ENCODE measurements around the gene SCGB1C1.
"Not testable (repeated sequence)": the region's sequence is repeated elsewhere in the genome, so short reads cannot be mapped to it uniquely, and the experiment has no call there.

SCGB1C1 gene

DNA sequence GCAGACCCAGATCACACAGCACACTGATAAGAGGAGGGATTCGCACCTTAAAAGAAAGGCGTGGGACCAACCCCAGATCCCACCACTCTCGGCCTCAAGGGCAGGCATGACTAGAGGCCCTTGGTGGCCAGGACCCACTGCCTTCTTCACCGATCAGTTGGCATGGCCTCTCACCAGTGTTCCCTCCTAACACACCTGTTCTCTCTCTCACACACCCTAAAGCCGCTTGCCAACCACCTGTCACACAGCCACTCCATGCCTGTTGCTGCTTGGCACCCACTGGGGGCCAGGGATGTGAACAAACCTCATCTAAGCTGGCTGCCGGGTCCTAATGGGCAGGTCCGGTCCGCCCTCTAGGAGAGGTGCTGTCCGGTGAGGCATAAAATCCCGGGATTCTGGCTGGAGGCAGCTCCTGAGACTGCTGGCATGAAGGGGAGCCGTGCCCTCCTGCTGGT, at the start of gene SCGB1C1:
SCGB1C1 (plus strand) TSS at position 405 of the 455 bp plus-strand sequence; CDS start at position 427, 22 bp downstream.
- not testable (repeated sequence) for DNase-seq

DNA sequence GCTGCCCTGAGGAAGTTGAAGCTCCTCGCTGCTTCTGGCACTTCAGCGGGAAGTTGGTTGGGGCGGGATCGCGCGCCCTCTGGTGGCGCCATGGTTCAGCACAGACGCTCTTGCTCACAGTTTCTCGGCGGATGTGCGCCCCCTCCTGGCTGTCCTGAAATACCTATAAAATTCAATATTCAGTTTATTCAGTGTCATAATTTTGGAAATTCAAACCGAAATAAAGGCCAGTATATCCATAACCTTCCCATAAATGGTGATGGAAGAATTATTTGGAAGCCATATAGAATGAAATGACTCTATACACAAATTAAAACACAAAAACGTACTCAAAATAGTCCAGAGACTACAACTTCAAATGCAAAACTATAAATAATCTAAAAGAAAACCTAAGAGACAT, 12.6 kb upstream of the SCGB1C1 start:
- DNase-seq = not testable (repeated sequence)

DNA sequence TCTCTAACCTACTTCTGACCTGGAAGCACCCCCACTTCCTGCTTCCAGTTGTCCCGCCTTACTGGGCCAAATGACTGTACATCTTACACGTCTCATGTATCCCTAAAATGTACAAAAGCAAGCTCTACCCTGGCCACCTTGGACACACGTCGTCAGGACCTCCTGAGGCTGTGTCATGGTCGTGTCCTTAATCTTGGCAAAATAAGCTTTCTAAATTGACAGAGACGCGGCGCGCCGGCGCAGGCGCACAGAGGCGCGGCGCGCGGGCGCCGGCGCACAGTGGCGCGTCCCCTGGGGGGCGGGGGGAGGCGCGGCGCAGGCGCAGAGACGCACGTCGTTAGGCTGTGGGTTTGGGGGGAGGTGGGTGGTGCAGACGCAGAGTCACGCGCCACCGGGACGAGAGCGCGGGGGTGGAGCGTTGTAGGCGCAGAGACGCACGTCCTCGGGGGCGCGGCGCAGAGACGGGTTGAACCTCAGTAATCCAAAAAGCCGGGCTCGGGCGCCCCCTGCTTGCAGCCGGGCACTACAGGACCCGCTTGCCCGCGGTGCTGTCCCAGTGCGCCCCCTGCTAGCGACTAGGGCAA, 3.6 kb upstream of the SCGB1C1 start:
- not testable (repeated sequence) for DNase-seq

DNA sequence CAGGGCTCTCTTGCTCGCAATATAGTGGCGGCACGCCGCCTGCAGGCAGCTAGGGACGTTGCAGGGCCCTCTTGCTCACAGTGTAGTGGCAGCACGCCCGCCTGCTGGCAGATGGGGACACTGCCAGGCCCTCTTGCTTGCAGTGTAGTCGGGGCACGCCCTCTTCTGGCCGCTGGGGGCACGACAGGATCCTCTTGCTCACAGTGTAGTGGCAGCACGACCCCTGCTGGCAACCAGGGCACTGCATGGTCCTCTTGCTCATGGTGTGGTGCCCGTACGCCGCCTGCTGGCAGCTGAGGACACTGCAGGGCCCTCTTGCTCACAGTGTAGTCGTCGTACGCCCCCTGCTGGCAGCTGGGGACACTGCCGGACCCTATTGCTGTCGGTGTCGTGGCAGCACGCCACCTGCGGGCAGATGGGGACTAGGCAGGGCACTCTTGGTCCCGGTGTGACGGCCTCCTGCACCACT, 3.0 kb upstream of the SCGB1C1 start:
- not testable (repeated sequence) for DNase-seq

DNA sequence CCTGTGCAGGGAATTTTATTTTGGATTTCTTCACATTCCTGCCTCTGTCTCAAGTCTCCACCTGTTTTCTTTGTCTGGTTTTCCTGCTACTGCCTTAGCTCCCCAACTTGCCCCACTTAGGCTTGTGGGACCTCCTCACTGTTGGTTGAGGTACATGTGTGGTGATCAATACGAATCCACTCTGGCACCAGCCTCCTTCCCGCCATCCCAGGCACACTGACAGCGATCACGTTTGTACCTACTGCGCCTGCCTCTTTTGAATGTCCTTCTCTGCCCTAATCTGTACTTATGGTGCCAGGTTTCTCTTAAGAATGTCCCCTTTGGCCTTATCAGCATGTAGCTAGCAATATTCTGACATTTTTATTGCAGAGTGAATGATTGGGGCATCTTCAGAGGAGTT, 2.3 kb upstream of the SCGB1C1 start:
- not testable (repeated sequence) for DNase-seq

DNA sequence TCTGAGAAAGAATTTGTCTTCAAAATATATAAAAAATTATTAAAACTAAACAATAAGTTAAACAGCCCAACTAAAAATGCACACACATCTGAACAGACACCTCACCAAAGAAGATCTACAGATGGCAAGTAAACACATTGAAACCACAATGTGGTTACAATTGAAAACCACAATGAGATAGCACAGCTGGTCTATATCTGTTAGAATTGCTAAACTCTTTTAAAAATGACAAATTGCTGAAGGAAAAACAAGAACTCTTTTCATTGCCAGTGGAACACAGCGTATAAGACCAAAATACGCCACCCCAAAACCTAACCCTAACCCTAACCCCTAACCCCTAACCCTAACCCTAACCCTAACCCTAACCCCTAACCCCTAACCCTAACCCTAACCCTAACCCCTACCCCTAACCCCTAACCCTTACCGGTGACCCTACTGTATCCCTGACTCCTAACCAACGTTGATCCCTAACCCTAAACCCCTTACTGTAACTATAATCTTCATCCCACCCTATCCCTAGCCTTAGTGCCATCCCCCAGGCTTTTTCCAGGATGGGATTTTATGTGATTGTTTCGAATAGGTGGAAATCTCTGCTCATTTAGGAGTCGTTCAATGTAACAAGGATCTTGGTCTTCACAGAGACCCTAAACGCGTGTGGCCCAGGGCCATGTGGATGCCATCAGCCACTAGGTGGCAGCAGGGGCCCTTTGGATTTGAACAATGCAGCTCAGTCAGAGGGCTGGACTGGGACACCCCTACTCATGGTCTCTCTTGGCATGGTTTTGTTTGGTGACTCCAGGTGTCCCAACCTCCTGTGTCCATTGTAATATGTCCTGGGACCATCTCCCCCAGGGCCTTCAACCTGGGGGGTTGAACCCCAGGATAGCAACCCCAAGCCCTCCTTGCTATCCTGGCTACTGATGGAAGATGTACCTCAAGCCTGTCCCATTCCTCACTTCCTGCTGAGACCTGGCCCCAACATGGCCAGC, 1.1 kb upstream of the SCGB1C1 start:
- not testable (repeated sequence) for DNase-seq

DNA sequence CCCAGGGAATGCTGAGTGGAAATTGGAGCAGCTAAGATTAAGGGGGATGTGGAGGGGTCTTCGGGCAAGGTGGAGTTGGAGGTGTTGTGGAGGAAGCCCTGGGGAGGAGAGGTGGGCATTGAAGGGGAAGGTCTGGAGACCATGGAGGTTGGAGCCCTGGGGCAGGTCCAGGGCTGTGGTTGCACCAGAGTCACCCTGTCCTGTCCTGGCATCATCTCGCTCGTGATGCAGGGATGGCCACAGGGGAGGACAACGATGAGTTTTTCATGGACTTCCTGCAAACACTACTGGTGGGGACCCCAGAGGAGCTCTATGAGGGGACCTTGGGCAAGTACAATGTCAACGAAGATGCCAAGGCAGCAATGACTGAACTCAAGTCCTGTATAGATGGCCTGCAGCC, 603 bp downstream of the SCGB1C1 start:
- DNase-seq = not testable (repeated sequence)

DNA sequence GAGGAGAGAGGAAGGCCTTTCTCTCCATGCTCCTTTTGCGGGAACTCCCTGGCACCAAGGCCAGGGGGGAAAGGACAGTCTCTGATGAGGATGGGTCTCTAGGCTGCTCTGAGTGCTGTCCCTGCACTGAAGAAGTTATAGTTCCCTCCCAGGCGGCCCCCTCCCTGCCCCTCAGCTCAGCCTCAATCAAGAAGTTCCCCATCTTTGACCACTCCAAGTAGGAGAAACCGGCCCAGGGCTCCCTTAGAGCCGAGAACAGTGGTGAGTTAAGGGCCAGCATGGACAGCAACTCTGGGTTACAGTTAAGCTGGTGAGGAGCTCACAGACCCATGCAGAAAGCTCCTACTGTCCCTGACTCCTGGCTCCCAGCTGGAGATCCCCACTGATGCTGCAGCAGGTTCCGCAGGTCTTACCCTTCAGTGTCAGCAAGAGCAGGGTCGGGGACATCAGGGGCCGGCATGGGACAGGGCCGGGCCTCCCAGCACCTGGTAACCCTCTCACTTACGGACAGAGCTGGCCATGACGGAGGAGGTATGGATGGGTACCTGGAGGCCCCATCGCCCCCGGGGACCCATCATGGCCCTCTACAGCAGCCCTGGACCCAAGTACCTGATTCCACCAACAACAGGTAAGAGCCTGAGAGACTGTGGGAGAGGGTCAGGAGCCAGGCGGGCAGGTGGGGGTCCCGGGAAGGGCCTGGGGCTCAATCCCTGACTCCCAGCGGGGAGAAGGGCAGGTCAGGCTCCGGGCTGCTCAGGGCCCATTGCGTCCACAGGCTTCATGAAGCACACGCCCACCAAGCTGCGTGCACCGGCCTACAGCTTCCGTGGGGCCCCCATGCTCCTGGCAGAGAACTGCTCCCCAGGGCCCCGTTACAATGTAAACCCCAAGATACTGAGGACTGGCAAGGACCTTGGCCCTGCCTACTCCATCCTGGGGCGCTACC, 4.2 kb downstream of the SCGB1C1 start:
- no peak for DNase-seq

DNA sequence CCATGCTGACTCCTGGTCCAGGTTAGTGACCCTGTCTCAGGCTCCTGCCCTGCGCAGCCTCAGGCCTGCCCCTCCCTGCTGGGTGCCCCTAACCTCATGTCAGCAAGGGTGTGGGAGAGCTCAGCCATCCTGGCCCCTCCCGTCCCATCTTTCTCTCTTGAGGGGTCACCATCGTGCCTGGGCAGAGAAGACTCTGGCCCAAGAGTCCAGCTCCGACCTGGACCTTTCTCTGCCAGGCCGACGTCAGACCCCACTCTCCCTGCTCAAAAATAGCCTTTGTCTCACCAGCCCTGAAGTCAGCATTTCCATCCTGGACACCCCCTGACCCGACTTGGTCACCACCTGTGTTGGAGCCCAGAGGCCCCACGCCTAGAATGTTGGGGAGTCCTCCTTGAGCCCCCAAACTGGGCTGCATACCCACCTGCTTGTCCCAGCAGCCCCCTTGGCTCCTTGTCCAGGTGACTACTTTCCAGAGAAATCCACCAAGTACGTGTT, 4.9 kb downstream of the SCGB1C1 start:
- no peak for DNase-seq

DNA sequence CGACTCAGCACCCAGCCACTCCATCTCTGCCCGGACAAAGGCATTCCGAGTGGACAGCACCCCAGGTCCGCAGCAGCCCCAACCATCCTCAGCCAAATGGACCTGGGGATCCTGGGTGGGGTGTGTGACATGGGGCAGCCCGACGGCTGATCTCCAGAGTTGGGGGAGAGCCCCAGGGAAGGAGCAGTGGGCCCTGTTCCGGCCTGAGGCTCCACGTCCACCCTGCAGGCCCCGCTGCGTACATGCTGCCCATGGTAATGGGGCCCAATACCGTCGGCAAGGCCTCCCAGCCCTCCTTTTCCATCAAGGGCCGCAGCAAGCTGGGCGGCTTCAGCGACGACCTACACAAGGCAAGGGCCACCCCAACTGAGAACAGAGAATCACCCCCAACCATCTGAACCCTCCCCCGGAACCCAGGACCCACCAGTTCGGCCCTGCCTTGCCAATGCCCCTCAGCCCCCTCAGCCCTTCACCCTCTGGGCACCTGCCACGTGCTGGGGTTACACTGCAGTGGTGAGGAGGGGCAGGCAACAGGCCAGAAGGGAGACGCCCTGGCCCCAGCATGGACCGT, 5.4 kb downstream of the SCGB1C1 start:
- no peak for DNase-seq

DNA sequence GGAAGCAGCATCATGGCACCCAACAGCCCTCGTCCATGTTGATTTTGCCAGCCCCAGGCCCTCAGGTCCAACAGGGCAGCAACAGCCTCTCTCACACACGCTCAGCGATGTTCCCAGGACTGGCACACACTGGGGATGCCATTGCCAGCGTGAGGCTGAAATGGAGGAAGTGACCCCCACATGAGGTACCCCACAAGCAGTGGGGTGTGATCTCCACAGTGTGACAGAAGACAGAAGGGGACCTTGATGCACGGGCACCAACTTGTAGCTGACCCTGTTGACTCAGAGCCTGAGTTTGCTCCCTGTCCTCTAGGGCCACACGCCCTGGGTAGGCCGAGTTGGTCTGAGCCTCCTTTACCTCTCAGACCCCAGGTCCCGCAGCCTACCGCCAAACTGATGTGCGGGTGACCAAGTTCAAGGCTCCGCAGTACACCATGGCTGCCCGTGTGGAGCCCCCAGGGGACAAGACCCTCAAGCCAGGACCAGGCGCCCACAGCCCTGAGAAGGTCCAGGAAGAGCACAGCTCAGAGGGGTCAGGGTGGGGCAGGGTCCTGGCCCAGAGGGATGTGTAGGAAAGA, 6.2 kb downstream of the SCGB1C1 start:
- no peak for DNase-seq

DNA sequence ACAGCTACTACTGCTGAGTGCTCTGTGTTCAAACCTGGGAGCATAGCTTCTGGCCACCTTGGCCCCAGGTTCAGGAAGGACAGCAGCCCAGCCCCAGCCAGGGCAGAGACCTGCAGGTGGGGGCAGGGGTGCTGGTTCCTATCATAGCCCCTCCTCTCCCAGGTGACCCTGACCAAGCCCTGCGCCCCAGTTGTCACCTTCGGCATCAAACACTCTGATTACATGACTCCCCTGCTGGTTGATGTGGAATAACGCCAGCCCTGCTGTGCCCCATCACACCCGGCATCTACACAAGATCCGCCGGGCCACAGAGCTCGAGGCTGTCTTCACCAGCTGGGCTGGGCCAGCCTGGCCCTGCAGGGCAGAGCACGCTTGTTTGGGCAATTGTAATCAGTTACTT, 6.9 kb downstream of the SCGB1C1 start:
- no peak for DNase-seq

DNA sequence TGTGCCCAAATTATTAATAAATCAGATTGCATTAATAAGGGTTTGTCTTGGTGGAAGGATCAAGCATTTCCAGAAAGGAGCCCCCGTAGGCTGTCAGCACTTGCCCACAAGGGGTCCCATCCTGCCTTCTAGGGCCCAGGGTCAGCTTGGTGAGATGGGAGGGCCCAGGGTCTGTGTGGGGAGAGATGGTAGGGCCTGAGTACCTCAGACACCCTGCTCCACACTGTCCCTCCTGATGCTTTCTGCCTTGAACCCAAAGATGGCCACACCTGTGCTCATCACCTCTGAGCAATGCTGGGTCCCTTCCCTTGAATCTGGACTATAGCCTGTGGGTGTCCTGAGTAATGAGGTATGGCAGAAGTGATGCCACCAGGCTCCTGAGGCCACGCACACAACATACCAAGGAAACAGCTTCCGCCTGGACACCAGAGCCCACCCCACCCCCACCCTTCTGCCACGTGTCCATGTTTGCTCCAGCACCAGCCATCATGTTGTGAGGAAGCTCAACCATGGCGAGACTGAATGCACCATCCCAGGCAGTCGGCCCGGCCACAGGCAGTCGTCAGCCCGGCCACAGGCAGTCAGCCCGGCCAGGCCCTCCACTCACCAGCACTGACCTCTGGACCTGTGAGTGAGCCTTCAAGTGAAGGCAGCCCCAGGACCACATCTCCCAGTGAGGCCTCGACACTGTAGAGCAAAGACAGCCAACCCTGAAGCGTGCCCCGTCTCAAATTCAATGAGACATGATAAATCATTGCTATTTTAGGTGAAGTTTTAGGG, 7.5 kb downstream of the SCGB1C1 start:
- no peak for DNase-seq

DNA sequence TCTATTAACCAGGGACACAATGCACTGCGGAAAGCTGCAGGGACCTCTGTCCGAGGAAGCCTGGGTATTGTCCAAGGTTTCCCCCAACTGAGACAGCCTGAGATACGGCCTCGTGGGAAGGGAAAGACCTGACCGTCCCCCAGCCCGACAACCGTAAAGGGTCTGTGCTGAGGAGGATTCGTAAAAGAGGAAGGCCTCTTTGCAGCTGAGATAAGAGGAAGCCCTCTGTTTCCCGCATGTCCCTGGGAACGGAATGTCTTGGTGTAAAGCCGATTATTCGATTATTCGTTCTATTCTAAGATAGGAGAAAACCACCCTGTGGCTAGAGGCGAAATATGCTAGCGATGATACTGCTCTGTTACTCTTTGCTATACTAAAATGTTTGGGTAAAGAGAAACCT, 9.1 kb downstream of the SCGB1C1 start:
- no peak for DNase-seq

DNA sequence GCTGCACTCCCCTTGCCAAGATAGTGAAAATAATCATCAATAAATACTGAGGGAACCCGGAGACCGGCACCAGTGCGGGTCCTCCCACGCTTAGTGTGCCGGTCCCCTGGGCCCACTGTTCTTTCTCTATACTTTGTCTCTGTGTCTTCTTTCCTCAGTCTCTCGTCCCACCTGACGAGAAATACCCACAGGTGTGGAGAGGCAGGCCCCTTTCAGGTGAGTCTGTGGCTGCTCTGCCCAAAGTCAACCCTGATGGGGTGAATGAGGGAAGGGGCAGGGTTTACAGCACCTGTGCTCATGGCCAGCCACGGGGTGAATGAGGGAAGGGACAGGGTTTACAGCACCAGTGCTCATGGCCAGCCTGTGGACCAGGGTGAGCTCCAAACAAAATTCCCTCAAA, 9.6 kb downstream of the SCGB1C1 start:
- DNase-seq = no peak

DNA sequence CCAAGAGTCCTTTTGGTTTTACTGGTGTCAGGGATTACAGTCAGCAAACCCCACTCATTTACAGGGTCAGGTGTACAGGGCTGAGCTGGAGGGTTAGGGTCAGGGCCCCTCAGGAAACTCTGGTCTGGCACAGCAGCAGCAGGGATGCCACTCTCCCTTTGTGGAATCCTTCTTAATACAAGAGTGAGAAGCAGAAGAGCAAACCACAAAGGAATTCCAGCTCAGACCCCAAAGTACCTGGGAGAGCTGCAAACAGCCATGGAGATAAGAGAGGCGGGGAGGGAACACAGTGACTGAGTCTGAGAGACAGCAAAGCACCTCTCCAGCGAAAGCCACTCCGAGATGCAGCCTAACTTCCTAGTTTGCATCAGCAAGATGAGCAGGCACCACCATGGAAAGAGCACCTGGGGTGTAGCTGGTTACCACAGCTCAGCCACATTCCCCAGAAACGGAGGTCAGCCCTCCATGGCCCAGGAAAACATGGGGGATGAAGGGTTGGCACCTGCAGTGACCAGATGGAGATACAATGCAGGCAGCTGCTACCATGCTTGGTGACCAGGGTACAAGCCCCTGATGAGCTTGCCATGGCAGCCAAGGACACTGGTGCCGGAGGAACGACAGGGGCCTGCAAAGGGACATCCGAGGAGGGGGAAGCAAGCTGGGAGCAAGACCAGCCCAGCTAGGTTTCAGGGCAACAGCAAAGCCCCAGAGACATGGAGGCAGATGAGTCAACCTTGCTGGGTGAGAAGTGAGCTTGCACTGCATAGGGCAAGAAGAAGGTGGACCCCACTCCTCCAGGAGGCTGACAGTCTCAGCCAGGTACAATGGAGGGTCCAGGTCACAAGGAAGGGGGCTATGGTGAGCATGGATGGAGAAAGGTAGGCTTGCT, 10.4 kb downstream of the SCGB1C1 start:
- no peak for DNase-seq

DNA sequence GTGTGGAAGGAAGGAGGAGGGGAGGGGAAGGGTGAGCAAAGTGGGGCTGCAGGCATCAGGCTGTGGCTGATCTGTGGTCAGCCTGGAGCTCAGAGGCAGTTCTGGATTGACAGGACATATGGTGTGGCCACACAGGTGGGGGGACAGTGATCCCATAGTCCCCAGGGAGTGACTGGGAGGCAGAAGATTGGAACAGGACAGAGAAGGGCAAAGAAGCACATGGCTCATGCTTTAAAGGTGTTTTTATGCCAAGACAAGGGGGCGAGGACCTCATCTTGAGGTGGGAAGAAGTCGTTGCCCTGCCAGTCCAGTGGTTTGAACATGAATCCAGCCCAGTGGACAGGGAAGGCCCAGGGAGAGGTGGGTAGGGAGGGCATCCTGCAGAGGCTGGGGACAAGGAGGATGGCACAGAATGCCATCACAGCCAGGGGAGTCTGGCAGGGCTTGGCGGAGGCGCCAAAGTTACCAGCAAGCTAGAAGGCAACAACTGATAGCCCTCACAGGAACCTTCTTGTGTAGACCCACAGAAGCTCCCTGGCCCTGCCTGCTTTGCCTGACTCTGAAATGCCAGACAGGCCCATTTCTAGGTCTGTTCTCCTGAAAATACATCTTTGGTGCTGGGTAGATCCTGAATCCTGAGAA, 11.2 kb downstream of the SCGB1C1 start:
- no peak for DNase-seq

DNA sequence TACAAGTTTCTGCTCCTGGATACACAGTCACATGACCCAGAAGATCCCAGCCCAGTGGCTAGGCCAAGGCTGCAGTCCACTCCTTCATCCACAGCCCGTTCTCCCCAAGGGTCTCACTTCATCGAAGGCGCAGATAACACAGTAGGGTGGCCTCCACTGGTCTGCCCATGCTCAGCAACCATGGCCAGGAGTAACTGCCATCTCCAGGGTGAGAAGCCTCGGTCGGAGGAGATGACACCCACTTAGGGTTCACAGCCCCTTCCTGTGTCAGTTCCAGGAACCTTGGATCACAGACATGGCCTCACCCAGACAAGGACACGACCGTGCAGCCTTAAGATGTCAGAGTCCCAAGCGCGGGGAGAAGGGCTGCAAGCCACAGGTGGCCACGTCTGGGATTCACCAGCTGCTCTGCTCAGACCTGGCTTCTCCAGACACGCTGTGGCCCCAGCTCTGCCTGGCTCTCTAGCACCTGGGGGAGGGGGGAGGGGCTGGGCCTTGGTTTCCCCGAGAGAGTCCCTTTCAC, 11.8 kb downstream of the SCGB1C1 start:
- DNase-seq = no peak
